ENCODE measurements around the gene GJB3. TPM values are rescaled to one million over a fixed set of nuclear protein-coding genes. Genes with fewer than 3 reads are reported as not detected.

Gene GJB3
- total RNA-seq, 1 donor from 2014 or later, result not detected

DNA sequence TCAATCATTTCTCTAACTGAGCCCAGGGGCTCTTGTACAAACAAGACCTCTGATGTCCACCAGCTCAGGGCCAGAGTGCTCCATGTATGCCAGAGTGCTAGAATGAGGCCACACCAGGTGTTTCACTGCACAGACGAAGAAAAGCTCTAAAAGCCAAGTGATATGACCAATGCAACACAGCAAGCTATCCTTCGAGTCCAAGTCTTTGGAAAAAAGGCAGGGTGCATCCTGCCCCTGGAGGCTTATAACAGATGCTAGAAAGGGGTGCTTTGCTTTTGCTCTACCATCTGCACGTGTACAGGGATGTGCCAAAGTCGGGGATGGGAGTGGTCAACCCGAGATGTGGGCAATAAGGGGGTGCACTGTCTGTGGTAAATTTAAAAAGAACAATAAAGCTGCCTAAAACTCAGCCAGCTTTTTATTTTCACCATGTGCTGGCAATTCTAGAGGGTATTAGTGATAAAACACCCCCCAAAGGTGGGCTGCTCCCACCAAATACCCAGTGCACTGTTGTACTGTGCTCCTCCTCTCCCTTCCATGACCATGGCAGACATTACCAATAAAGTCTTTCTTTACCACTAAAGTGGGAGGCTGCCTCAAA is 46.4 kb downstream of the GJB3 start:
- no peak for DNase-seq (ENCODE audit: low spot score)
- Mint-ChIP-seq H3K4me1 (ENCODE audit: low read depth) (peaks cover 11% of the 10 kb centered on the region), H3K36me3 (ENCODE audit: low read depth) (peaks cover 4% of the 10 kb centered on the region), H3K27me3 (ENCODE audit: low read depth) (no peaks in the 10 kb centered on the region), H3K9me3 (ENCODE audit: low read depth) (peaks cover 6% of the 10 kb centered on the region), H3K27ac (ENCODE audit: unreplicated experiment) (no peak overlapping the region), H3K4me3 (ENCODE audit: unreplicated experiment) (no peak overlapping the region)
- TF ChIP-seq, protein P1, sequence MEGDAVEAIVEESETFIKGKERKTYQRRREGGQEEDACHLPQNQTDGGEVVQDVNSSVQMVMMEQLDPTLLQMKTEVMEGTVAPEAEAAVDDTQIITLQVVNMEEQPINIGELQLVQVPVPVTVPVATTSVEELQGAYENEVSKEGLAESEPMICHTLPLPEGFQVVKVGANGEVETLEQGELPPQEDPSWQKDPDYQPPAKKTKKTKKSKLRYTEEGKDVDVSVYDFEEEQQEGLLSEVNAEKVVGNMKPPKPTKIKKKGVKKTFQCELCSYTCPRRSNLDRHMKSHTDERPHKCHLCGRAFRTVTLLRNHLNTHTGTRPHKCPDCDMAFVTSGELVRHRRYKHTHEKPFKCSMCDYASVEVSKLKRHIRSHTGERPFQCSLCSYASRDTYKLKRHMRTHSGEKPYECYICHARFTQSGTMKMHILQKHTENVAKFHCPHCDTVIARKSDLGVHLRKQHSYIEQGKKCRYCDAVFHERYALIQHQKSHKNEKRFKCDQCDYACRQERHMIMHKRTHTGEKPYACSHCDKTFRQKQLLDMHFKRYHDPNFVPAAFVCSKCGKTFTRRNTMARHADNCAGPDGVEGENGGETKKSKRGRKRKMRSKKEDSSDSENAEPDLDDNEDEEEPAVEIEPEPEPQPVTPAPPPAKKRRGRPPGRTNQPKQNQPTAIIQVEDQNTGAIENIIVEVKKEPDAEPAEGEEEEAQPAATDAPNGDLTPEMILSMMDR (IDR thresholded peaks at IDR 0.05), result no peak

DNA sequence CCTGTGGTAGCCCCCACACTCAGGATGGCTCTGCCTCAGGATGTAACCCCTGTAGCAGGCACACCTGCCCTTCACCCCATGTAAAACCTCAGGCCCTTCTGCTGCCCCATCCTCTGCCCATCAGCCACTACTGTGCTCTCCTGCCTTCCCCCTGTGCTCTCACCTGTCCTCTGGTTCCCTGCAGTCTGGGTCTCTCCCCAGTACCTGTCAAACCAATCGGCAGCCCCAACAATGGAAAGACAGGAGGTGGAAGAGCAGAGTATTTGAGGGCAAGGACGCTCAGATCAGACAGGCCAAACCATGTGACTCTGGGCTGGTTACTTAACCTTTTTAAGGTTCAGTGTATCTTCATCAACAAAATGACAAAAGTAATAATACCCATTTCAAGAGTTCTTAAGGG is 47.6 kb downstream of the GJB3 start:
- Mint-ChIP-seq H3K4me1 (ENCODE audit: low read depth) (peaks cover 12% of the 10 kb centered on the region), H3K27me3 (ENCODE audit: low read depth) (no peaks in the 10 kb centered on the region), H3K9me3 (ENCODE audit: low read depth) (peaks cover 6% of the 10 kb centered on the region), H3K4me3 (ENCODE audit: unreplicated experiment) (no peak overlapping the region), H3K27ac (ENCODE audit: unreplicated experiment) (no peak overlapping the region), H3K36me3 (ENCODE audit: low read depth) (peaks cover 4% of the 10 kb centered on the region)
- no peak for DNase-seq (ENCODE audit: low spot score)
- TF ChIP-seq, protein P1 (IDR thresholded peaks at IDR 0.05), result no peak

DNA sequence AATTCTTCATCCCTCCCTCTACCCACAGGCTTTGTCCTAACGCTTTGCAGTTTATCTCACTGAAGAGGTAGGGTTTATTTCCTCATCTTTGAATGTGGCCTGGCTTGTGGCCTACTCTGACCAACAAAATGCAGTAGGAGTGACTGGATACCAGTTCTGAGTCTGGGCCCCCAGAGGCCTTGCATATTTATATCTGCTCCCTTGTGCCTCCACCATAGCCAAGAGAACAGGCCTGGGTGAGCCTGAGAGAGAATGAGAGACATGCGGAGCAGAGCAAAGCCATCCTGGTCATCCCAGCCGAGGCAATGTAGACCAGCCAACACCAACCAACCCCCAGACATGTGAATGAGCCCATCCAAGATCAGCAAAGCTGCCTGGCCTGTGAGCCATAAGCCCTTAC is 48.2 kb downstream of the GJB3 start:
- Mint-ChIP-seq H3K4me3 (ENCODE audit: unreplicated experiment) (no peak overlapping the region), H3K27ac (ENCODE audit: unreplicated experiment) (no peak overlapping the region), H3K36me3 (ENCODE audit: low read depth) (peaks cover 2% of the 10 kb centered on the region), H3K4me1 (ENCODE audit: low read depth) (peaks cover 14% of the 10 kb centered on the region), H3K27me3 (ENCODE audit: low read depth) (no peaks in the 10 kb centered on the region), H3K9me3 (ENCODE audit: low read depth) (no peaks in the 10 kb centered on the region)
- DNase-seq (ENCODE audit: low spot score), result no peak
- TF ChIP-seq, protein P1 (IDR thresholded peaks at IDR 0.05), result no peak

DNA sequence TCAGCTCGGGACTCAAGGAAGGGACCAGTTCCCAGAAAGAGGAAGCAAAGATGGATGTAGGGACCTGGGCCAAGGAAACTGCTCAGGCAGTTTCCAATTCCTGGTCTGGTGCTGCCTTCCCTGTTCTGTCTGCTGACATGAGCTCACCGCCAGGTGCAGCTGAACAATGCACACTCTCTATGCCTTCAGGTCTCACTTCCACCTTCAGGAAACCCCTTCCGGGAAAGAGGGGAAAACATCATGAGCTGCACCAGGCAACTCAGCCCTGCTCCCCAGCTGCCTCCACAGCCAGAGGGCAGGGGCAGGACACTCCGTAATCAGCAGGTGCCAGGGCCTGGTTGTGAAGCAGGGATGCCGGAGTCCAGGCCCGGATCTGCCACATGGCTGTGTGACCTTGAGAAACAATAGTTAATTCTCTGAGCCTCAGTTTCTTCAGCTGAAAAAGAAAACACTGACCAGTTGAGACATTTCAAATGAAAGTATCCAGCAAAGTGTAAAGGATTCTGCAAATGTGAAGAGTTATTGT is 50.8 kb downstream of the GJB3 start:
- Mint-ChIP-seq H3K27ac (ENCODE audit: unreplicated experiment) (no peak overlapping the region), H3K9me3 (ENCODE audit: low read depth) (no peaks in the 10 kb centered on the region), H3K4me3 (ENCODE audit: unreplicated experiment) (no peak overlapping the region), H3K36me3 (ENCODE audit: low read depth) (no peaks in the 10 kb centered on the region), H3K27me3 (ENCODE audit: low read depth) (no peaks in the 10 kb centered on the region), H3K4me1 (ENCODE audit: low read depth) (peaks cover 31% of the 10 kb centered on the region)
- DNase-seq (ENCODE audit: low spot score), result no peak
- TF ChIP-seq, protein P1 (IDR thresholded peaks at IDR 0.05), result no peak

DNA sequence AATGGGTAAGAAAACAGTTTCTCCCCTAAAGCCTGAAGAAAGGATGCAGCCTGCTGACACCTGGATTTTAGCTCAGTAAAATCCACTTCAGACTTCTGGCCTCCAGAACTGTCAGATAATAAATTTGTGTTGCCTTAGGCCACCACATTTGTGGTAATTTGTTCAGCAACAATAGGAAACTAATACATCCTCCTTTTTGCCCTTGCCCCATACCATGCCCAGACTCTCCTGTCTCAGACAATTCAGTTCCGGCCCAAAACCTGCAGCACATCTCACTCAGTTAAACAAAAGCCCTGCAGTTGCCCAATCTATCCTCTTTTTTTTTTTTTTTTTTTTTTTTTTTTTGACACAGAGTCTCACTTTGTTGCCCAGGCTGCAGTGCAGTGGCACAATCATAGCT is 52.7 kb downstream of the GJB3 start:
- Mint-ChIP-seq H3K36me3 (ENCODE audit: low read depth) (no peaks in the 10 kb centered on the region), H3K4me3 (ENCODE audit: unreplicated experiment) (no peak overlapping the region), H3K4me1 (ENCODE audit: low read depth) (peaks cover 39% of the 10 kb centered on the region), H3K27ac (ENCODE audit: unreplicated experiment) (no peak overlapping the region), H3K27me3 (ENCODE audit: low read depth) (no peaks in the 10 kb centered on the region), H3K9me3 (ENCODE audit: low read depth) (no peaks in the 10 kb centered on the region)
- no peak for DNase-seq (ENCODE audit: low spot score)
- TF ChIP-seq, protein P1 (IDR thresholded peaks at IDR 0.05), result no peak

Other genes starting within 250 kb of the GJB3 start
- gene GJB5, start 26.2 kb upstream of the GJB3 start, total RNA-seq, result not detected in 3 replicates
- gene GJB4, start 21.5 kb upstream of the GJB3 start, total RNA-seq, result not detected in 3 replicates
- 0.87 to 11.6 TPM (median 10.7 TPM) in 3 replicates for gene GJA4, start 11.8 kb downstream of the GJB3 start, total RNA-seq
- 39.6 to 41.4 TPM (median 40.6 TPM) in 3 replicates for gene SMIM12, start 78.5 kb downstream of the GJB3 start, total RNA-seq
- 0.12 to 0.64 TPM (median 0.22 TPM) in 3 replicates for gene DLGAP3, start 148.4 kb downstream of the GJB3 start, total RNA-seq
- 16.2 to 19.1 TPM (median 17.7 TPM) in 3 replicates for gene TMEM35B, start 204.1 kb downstream of the GJB3 start, total RNA-seq

Measured in chondrocyte (in vitro differentiated cells).